K562 (cell line): Measurements from ENCODE around the gene UNC45B. TPM values are rescaled to one million over a fixed set of nuclear protein-coding genes. Genes with fewer than 3 reads are reported as not detected.

ENCODE experiments used
- ATAC-seq: fragments of 200-7000 bp; cut with Tn5 transposase; 3 replicates; pipeline ENCODE4 v1.9.1; 2020; ENCODE audit warnings: moderate library complexity
- BruUV-seq: library from RNA; stranded (reverse); fragments of 400-500 nt; replicated peaks from 2 replicates; lab custom pipeline; 2021; lab: Mats Ljungman, UMichigan
- CTCF ChIA-PET: fragments of 300-600 bp; formaldehyde crosslinking; extraction: SDS; loops from one replicate; lab custom pipeline; 2021; ENCODE audit warnings: low intra/inter-chr PET ratio; lab: Yijun Ruan, JAX
- POLR2A ChIA-PET: fragments of 300-600, 350-650 bp; sonication (Branson Sonifier 250); formaldehyde crosslinking; extraction: SDS; loops from one replicate; lab custom pipeline; 2021; ENCODE audit warnings: antibody characterized with exemption, inconsistent platforms; lab: Yijun Ruan, JAX
- DNase-seq, 4 experiments: peaks; one replicate each; pipeline versions ENCODE4 v3.0.0 to v3.0.0-alpha.2; 2011 to 2018; ENCODE audit warnings: low spot score in 3 of 4, mixed read lengths in 3 of 4; ENCODE audit errors: extremely low read depth in 1 of 4
- FAIRE-seq: peaks from 2 replicates; lab custom pipeline; 2011; peaks lifted over from hg19 to GRCh38; lab: Jason Lieb, UNC
- H2AFZ ChIP-seq: 2 replicates; pipeline ENCODE4 v1.6.0; 2011; ENCODE audit warnings: low read depth, low read length, control low read depth, inconsistent platforms
- H3K27ac ChIP-seq: fragments of 200-600 bp; 3 replicates; pipeline ENCODE4 v1.8.0; 2011; ENCODE audit warnings: low read depth, mild to moderate bottlenecking, control low read depth, inconsistent platforms, low read length, moderate library complexity, mixed read lengths; ENCODE audit errors: extremely low read depth
- H3K27me3 ChIP-seq, 2 experiments: fragments of 300-600 bp in 1 of 2; 2 replicates in 1 of 2; 3 replicates in 1 of 2; pipeline versions ENCODE4 v1.6.0 to v1.8.0; 2011; ENCODE audit warnings: inconsistent platforms in 2 of 2, low read length in 2 of 2, mild to moderate bottlenecking in 1 of 2, mixed read lengths in 1 of 2, moderate library complexity in 1 of 2; ENCODE audit not compliant: control insufficient read depth in 2 of 2, insufficient read depth in 2 of 2
- H3K36me3 ChIP-seq: fragments of 300-600 bp; 3 replicates; pipeline ENCODE4 v1.8.0; 2011; ENCODE audit warnings: mild to moderate bottlenecking, low read length, inconsistent platforms; ENCODE audit not compliant: control insufficient read depth, insufficient read depth
- H3K4me1 ChIP-seq, 2 experiments: fragments of 200-600 bp in 1 of 2; replicated peaks in 1 of 2; 2 replicates in 1 of 2; 3 replicates in 1 of 2; pipeline versions ENCODE4 v1.5.1 to v1.8.0; 2011; ENCODE audit warnings: inconsistent platforms in 2 of 2, low read length in 2 of 2, mild to moderate bottlenecking in 1 of 2, mixed read lengths in 1 of 2, moderate library complexity in 1 of 2; ENCODE audit not compliant: control insufficient read depth in 2 of 2, insufficient read depth in 2 of 2
- H3K4me2 ChIP-seq: 2 replicates; pipeline ENCODE4 v1.6.1; 2011; ENCODE audit warnings: low read length, control low read depth, inconsistent platforms, mixed read lengths; ENCODE audit not compliant: insufficient read depth
- H3K4me3 ChIP-seq: fragments of 200-600 bp; sonication (generic), shearing (Covaris generic); 2 replicates; pipeline ENCODE4 v1.5.1; 2016; ENCODE audit warnings: control low read depth, inconsistent platforms
- H3K79me2 ChIP-seq: fragments of 200-600 bp; 3 replicates; pipeline ENCODE4 v1.8.0; 2011; ENCODE audit warnings: low read length, inconsistent platforms; ENCODE audit not compliant: control insufficient read depth, insufficient read depth
- H3K9ac ChIP-seq, 2 experiments: 2 replicates each; pipeline versions ENCODE4 v1.6.0 to v1.6.1; 2011; ENCODE audit warnings: low read depth in 2 of 2, low read length in 2 of 2, control low read depth in 1 of 2, inconsistent platforms in 1 of 2, mild to moderate bottlenecking in 1 of 2, mixed read lengths in 1 of 2; ENCODE audit not compliant: insufficient read depth in 1 of 2
- H3K9me1 ChIP-seq: one replicate; pipeline ENCODE4 v1.6.0; 2011; ENCODE audit warnings: inconsistent platforms, mild to moderate bottlenecking, low read length, moderate library complexity; ENCODE audit not compliant: control insufficient read depth, insufficient read depth
- H3K9me3 ChIP-seq: replicated peaks from 2 replicates; pipeline ENCODE4 v1.5.1; 2011; ENCODE audit warnings: low read depth, low read length, inconsistent platforms; ENCODE audit not compliant: control insufficient read depth, insufficient read depth
- H4K20me1 ChIP-seq: replicated peaks from 2 replicates; pipeline ENCODE4 v1.6.1; 2011; ENCODE audit warnings: low read length, inconsistent platforms, mixed read lengths; ENCODE audit not compliant: control insufficient read depth, insufficient read depth
- BMI1 ChIP-seq: fragments of 150-350 bp; IDR thresholded peaks from 2 replicates; pipeline ENCODE4 v1.6.1; 2014; ENCODE audit warnings: low read length
- CHD1 ChIP-seq: fragments of 200-600 bp; sonication (generic); IDR thresholded peaks from one replicate; pipeline ENCODE4 v1.6.1; 2012; ENCODE audit warnings: mild to moderate bottlenecking, moderate library complexity, low read length, inconsistent platforms
- FOXM1 ChIP-seq, 2 experiments: fragments of 450-650 bp in 1 of 2; sonication (generic) in 1 of 2; formaldehyde crosslinking in 1 of 2; IDR thresholded peaks; 2 replicates each; pipeline versions ENCODE4 v1.6.1 to v1.9.0; 2017 to 2022; ENCODE audit warnings: low read depth in 2 of 2, mild to moderate bottlenecking in 2 of 2, missing genetic modification reagents in 1 of 2, moderate library complexity in 1 of 2
- HOXB6 ChIP-seq: fragments of 250-450 bp; sonication (Bioruptor Pico); IDR thresholded peaks from 2 replicates; pipeline ENCODE4 v1.5.1; 2022; ENCODE audit warnings: mild to moderate bottlenecking, borderline replicate concordance
- IFI16 ChIP-seq: fragments of 250-450 bp; sonication (Bioruptor Pico); IDR thresholded peaks from 2 replicates; pipeline ENCODE4 v2.1.2; 2022; ENCODE audit warnings: mild to moderate bottlenecking, inconsistent platforms
- KHSRP ChIP-seq: fragments of 450-650 bp; IDR thresholded peaks from 2 replicates; pipeline ENCODE4 v1.6.1; 2017
- SMAD4 ChIP-seq: fragments of 250-450 bp; sonication (Bioruptor Pico); conservative IDR thresholded peaks from 2 replicates; pipeline ENCODE4 v1.8.0; 2021; ENCODE audit warnings: inconsistent platforms, mild to moderate bottlenecking, moderate library complexity
- STAG1 ChIP-seq: sonication (generic); formaldehyde crosslinking; IDR thresholded peaks from 2 replicates; pipeline ENCODE4 v1.5.0; 2020; ENCODE audit warnings: missing genetic modification reagents, borderline replicate concordance
- ZNF212 ChIP-seq: fragments of 450-650 bp; formaldehyde crosslinking; IDR thresholded peaks from 2 replicates; pipeline ENCODE4 v1.4.0; 2020; ENCODE audit warnings: mild to moderate bottlenecking
- ZNF518B ChIP-seq: fragments of 250-450 bp; sonication (Bioruptor Pico); IDR thresholded peaks from 2 replicates; pipeline ENCODE4 v1.5.0; 2021; ENCODE audit warnings: mild to moderate bottlenecking, moderate library complexity
- ZNF75A ChIP-seq: fragments of 450-650 bp; formaldehyde crosslinking; IDR thresholded peaks from 2 replicates; pipeline ENCODE4 v1.4.0; 2020; ENCODE audit warnings: mild to moderate bottlenecking
- WGBS: fragments of 100-300 bp; shearing (Covaris generic); methylation state at CpG from one replicate; pipeline ENCODE4 v1.1.6; 2016; ENCODE audit warnings: low coverage, mixed read lengths; ENCODE audit not compliant: insufficient coverage; ENCODE audit errors: missing lambda C conversion rate; 5-methylcytosine and 5-hydroxymethylcytosine counted together
- in situ Hi-C: fragments of 300-500 bp; cut with MboI; formaldehyde crosslinking; loops from 4 replicates; pipeline ENCODE4 v1.15.0; 2018; ENCODE audit warnings: inconsistent platforms, mixed read lengths
- intact Hi-C: fragments of 100-400 bp; cut with micrococcal nuclease; formaldehyde crosslinking; loops from 2 replicates; pipeline ENCODE4 v1.14.2; 2022
- polyA plus RNA-seq, 8 experiments: library from polyadenylated mRNA; depleted of rRNA in 4 of 8; stranded (reverse) in 5 of 8; unstranded in 3 of 8; fragments of >200 nt; fragmentation: Nextera tagmentation in 2 of 8; fragmentation: Illumina TruSeq in 1 of 8; extraction: Ambion mirVana in 2 of 8; extraction: Trizol in 1 of 8; gene quantifications; 2 replicates each; pipeline versions ENCODE4 v1.2.1 to v1.2.3, GENCODE V29; 2011 to 2014; ENCODE audit warnings: inconsistent platforms in 1 of 8, missing spikeins in 1 of 8
- total RNA-seq, 7 experiments: library from RNA; depleted of rRNA in 6 of 7; stranded (reverse); fragments of >200 nt in 6 of 7; fragmentation: Illumina TruSeq in 2 of 7; extraction: Trizol in 2 of 7; gene quantifications; 2 replicates each; pipeline versions ENCODE4 v1.2.1 to v1.2.3, GENCODE V29; 2011 to 2021; ENCODE audit warnings: low replicate concordance in 1 of 7

The UNC45B gene
- total and polyA plus RNA-seq, 9 of the 15 experiments (the other 6 are each of a cell fraction or from before 2014, with no cell fraction given): not detected

GRCh38 chr17:35169835-35170363 lies 22.3 kb downstream of the UNC45B start:
- in situ Hi-C loops: loop anchor here (5.0 to 10.0 kb wide), 2 partner anchors 367 to 585 kb away; partner anchors contain the start of genes GAS2L2 and SLFN12L

More at GRCh38 chr17:35169835-35170363, 22.3 kb downstream of the UNC45B start:
- Histone ChIP-seq H3K9me1 (no peaks in the 10 kb centered on the region), H3K4me3 (no peak overlapping the region), H3K27me3 (peaks cover 14 to 60% of the 10 kb centered on the region in 2 experiments)
- intact Hi-C loops: loop anchor here (2.0 kb wide), 2 partner anchors 363 to 577 kb away; no protein-coding TSS in a partner anchor
- no peak for TF ChIP-seq SMAD4 (CRISPR knock-in tag)
- no peak for TF ChIP-seq ZNF518B (CRISPR knock-in tag)
- no peak for TF ChIP-seq ZNF75A (CRISPR knock-in tag)
- TF ChIP-seq BMI1: no peak
- no peak for TF ChIP-seq IFI16 (CRISPR knock-in tag)
- no peak for TF ChIP-seq FOXM1 (IDR thresholded peaks at IDR 0.05; ENCODE audit: low read depth)
- TF ChIP-seq FOXM1 (CRISPR knock-in tag; IDR thresholded peaks at IDR 0.05; ENCODE audit: low read depth): no peak
- TF ChIP-seq STAG1: no peak
- TF ChIP-seq HOXB6 (CRISPR knock-in tag): no peak
- no peak for TF ChIP-seq KHSRP
- TF ChIP-seq ZNF212: no peak
- TF ChIP-seq CHD1: no peak
- TF ChIP-seq, all 486 proteins: peak for 0
- Histone ChIP-seq H2AFZ (no peak overlapping the region), H3K4me2 (no peak overlapping the region), H3K9me3 (no peaks in the 10 kb centered on the region), H3K27ac (no peak overlapping the region), H3K79me2 (no peaks in the 10 kb centered on the region), H3K36me3 (no peaks in the 10 kb centered on the region), H3K4me1 (no peaks in the 10 kb centered on the region), H4K20me1 (no peaks in the 10 kb centered on the region), H3K9ac (no peak overlapping the region)
- ChIA-PET POLR2A (no interaction called here), CTCF (interaction anchor here (0.6 kb wide), 1 partner anchor 369 kb away, joined by 4 read pairs; no protein-coding TSS in a partner anchor)
- ATAC-seq (no peak), FAIRE-seq (no peak), DNase-seq (no peak)
- BruUV-seq: no TSS peak
- WGBS: 16% methylated on average over 17 of the region's 17 CpGs
